ENCODE data around the gene LDB2. TPM values are rescaled to one million over a fixed set of nuclear protein-coding genes. Genes with fewer than 3 reads are reported as not detected.

The LDB2 gene
- total RNA-seq, 1 donor from 2014 or later, result 27.4 TPM

DNA sequence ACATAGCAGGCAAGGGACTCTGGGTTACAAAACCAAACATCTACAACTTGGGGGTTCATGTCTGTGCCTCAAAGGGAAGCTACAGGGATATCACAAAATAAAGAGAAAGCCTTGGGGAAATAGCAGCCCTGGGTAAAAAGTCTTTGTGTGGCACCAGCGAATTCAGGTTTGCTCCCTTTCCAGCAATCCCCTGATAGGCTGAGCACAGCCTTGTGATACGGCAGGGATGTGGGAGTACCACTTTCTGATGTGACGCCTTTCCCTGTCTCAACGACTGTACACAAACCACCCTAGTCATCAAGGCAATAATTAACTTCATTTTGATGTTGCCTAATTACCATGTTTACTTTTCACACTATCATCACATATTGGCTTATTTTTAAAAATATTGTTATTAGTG is 164.9 kb downstream of the LDB2 start:
- DNase-seq (no peak), ATAC-seq (no peak)
- intact Hi-C loops (cut with micrococcal nuclease), result no loop called here

DNA sequence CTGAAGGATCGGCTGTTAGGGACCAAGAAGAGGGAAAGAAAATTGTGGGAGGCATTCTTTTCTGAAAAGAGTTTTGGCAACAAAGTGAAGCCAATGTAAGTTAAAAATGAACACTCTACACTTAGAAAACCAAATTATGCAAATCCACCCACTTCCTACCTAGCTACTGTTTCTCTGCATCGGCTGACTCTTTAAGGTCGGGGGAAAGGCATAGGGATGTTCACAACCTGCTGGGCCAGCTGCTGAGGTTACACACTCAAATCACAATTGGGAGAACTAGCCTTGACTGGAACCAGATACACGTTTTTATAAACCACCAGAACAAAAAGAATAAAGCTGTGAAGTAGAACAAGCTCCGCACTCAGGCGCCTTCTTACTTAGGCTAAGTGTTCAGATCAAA is 165.7 kb downstream of the LDB2 start:
- DNase-seq, result no peak
- no peak for ATAC-seq
- intact Hi-C loops (cut with micrococcal nuclease), result no loop called here

DNA sequence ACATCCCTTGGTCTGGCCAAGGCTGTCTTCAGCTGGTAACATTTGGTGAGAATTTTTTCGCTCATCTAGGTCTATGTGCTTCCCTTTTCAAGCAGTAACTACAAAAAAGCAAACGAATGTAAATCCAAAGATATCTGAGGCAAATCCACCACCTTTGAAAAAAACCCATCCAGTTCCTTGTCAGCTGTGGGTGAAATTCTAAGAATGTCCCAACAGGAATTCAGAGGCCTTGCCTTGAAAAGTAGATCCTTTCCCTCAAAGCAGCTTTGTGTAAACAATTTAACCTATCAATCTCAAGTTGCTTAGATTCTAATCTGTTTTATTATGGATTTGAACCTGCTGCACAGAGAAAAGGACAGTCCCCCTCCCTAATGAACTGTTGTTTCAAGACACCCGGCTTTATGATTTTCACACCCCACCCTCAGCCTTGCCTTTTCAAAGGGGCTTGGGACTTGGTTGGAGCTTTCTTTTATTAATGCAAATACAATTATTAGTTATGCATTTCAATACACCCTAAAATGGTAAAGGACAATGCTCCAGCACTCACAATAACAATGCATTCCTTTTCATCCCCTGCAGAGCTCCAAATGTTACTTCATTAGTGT is 166.6 kb downstream of the LDB2 start:
- DNase-seq, result no peak
- no peak for ATAC-seq
- intact Hi-C loops (cut with micrococcal nuclease), result no loop called here

DNA sequence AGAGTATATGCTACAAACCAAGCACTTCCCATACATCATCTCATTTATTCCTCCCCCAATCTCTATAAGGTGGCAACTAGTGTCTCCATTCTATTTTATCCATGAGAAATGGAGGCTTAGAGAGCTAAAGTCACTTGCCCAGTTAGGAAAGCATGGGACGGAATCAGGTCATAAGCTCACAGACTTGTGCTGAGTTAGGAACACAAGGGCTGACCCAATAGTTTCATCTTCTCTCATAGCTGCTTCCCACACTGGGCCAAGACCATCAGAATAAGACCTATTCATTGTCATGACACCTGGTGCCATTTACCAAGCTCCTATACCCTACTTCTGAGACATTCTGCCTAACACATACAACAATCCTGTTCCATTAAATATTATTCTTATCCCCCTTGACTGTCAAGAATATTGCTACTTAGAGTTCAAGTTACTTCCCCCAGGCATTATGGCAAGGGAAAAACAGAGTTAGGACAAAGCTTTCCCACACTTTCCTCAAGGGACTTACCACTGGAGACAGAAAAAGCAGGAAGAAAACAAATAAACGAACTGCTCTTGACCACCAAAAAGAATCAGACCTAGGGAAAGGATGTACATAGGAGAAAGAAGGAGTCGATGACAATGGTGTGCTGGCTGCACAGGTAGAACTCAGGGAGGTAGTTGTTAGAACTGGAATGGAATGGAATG is 167.8 kb downstream of the LDB2 start:
- DNase-seq (no peak), ATAC-seq (peak; percentile 37)
- intact Hi-C loops (cut with micrococcal nuclease), result no loop called here

DNA sequence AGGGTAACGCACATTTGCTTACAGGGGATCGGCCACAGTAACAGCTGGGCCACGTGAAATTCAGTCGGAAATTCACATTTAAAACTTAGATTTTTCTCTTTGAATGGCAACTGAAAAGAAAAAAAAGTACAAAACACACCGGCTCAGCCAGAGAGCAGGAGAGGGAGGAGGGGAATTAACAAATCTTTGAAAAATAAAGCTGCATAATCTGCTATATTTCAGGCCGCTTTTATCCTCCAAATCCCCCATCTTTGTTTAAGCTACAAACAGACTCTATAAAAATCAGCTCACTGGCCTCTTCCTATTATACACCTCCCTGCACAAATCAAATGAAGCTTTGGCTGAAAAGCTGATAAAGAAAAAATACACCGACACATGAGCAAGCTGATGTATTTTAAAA is 169.1 kb downstream of the LDB2 start:
- no peak for ATAC-seq
- DNase-seq, result no peak
- intact Hi-C loops (cut with micrococcal nuclease), result no loop called here

DNA sequence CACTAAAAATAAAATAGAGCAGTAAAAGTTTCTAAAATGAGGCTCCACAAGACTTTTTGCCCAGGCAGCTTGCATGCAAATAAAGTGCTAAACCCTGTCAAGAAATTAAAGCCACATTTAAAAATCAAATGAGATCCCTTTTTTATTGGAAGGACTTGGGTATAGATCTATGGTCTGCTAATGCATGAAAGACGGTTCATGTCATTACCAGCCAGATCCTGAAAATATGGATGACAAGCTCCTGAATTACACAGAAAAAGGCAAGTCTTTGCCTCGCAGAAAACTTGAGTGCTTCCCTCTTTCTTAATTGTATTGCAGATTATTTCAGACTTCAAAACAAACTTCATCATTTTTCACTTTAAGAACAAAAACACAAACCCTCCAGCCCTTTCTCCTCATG is 169.6 kb downstream of the LDB2 start:
- intact Hi-C loops (cut with micrococcal nuclease), result no loop called here
- DNase-seq (no peak), ATAC-seq (no peak)

DNA sequence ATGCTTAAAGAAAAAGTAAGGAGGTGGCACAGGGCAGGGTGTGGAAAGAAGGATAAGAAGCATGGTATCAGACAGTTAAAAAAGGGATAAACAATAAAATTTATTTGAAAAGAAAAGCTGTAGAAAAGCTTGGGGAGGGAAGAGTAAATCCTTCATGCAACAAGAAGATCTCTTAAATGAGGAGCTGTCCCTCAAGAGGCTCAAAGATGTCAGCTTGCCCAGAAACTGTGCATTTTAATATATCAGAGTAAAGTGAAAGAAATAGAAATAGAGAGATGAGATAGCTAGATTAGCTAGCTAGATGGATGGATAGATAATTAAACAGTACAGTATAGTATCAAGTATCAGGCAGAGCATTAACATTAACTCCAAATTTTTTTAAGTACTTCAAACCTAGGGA is 170.3 kb downstream of the LDB2 start:
- intact Hi-C loops (cut with micrococcal nuclease), result no loop called here
- ATAC-seq (no peak), DNase-seq (no peak)

DNA sequence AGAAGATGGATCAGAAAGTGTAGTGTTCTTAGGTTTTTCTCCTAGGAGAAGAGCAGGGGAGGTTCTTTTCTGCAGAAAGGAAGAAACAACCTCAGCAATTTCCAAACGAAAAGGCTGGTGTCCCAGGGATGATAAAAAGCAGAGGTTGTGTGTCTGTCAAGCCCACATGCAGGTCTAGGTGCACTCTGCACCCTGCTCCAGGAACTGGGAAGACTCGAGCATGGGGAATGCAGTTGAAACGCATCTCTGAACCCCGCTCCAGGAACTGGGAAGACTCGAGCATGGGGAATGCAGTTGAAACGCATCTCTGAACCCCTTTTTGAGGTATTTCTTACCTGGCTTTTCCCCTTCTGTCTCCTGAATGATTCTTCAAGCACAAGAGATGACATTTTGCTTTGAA is 171.2 kb downstream of the LDB2 start:
- ATAC-seq (no peak), DNase-seq (no peak)
- intact Hi-C loops (cut with micrococcal nuclease), result no loop called here

DNA sequence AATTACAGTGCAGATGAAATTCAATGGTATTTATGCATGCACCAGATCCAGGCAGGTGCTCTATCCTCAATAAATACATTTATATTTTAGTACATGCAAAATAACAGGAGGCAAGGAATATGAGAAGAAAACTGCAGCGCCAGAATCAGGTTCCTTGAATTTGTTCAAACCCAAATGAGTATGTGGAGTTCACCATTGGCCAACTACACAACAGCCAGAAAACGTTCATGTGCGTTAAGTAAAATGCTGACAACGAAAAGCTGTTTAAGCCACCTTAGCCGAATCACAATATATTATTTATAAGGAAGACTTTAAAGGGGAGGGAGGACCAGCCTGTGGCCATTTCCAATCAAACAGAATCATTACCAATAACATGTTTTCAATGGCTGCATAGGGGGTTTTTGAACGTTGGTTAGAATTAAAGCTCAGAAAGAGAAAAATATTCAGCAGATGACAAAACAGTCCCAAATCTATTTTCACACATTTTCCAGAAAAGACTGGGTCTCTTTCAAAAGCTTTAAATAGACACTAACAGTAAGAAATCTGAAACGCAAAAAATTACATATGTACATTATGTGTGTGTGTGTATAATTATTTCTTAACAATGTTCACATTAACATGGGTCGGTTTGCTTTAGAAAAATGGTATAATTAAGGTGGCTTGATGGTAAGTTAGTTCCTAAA is 171.9 kb downstream of the LDB2 start:
- DNase-seq (no peak), ATAC-seq (no peak)
- intact Hi-C loops (cut with micrococcal nuclease), result no loop called here

DNA sequence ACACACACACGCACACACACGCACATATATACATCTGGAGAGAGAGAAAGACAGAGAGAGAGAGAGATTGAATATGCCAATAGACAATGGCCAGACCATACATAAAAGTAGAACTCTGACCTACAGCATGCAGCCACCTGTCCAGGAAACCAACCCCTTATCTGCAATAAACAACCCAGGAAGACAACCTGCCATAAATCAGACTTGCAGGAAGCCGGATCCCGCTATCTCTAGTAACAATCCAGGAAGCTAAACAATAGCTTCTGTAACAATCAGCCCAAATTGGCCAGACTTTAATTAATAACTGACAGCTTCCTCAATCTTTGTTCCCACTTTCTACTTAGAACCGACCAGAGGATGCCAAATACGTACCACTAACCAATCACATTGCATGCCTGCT is 173.2 kb downstream of the LDB2 start:
- no peak for DNase-seq
- intact Hi-C loops (cut with micrococcal nuclease), result no loop called here
- ATAC-seq, result no peak

DNA sequence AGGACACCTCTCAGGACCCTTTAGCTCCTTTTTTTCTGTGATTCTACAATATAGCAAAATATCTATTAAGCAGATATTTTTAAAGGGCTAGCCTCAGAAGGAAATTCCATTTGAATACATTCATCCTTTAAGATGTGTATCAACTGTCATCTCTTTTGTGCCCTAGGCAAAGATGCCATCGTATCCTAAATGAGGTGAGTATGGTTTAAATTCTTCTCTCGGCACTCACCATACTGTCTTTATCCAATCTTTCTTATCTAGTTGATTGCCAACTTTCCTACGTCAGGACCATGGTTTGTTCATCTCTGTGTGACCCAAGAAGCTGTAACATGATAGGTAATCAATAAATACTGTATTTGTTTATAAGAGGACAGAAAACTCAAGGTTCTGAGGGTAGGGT is 176.0 kb downstream of the LDB2 start:
- no peak for ATAC-seq
- intact Hi-C loops (cut with micrococcal nuclease), result no loop called here
- no peak for DNase-seq

DNA sequence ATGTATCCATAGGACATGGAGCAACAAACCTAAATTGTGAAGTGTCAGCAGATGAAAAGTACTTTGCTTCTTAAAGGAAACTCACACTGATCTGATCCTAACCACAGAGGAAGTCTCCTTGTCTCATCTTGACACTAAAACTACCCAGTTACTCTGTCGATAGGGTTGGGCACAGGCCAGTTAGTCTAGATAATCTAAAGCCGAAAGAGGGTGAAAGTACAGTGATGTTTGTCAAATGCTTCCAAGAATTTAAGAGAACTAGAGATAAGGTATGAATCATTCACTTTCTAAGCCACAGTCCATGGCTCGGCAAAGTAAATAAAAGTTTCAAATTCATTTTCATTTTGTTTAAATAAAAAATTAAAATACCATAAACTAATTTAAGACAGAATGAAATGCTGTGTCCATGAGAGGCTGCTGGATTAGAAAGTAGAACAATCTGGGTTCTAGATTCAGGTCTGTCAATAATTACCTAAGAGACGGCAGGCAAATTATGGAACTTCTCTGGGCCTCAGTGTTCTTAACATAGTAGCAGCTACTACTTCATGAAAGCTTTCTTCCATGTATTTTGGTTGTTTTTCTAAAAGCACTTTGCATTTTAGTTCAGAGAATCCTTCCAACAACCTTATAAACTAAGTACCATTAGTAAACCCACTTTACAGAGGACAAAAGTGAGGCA is 176.7 kb downstream of the LDB2 start:
- DNase-seq, result no peak

DNA sequence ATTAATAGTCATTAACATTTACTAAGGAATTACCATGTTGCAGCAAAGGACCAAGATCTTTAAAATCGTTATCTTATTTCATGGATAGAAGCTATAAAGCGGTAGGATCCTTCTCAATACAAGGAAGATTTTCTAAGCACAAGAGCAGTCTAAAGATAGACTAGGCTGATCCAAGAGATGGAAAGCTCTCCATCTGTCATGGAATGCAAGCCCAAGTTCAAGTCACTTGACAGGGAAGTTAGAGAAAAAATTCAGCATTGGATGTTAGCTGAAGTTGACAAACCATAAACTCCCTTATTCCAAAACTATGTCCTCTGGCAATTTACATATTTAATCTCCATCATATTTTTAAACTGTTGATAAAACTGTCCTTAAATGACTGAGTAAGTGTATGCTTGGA is 177.7 kb downstream of the LDB2 start:
- DNase-seq (no peak), ATAC-seq (no peak)
- intact Hi-C loops (cut with micrococcal nuclease), result no loop called here

More for the DNA sequence above, 176.7 kb downstream of the LDB2 start:
- intact Hi-C loops (cut with micrococcal nuclease), result no loop called here
- ATAC-seq, result peak; percentile 60

DNA sequence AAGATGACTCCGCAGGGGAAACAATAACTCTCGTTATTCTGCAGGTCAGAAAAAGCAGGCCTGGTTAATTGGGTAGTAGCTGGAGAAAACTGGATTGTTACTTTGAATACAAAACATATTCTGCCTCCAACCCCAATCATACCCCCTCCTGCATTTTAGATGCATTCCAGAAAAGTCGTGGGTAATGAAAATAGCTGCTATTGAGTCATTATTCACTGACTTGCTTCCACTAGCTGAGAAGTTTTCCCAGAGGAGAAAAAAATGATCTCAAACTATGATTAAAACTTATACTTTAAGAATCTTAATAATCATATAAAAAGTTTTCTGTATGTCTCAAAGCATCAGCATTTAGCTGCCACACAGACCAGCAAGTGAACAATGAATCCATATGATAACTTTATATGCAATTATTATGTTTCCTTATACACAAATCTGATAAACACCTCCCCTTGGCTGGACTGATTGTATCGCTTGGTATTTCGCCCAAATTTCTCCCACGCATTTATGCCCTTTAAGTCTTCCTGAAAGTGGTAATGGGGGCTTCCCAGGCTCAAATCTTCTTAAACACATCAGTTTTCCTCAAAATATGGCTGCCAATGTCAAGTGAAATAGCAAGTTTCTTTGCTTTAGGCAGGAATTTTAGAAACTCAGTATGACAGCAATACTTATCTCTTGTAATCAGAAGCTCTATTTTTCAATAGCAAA is 181.0 kb downstream of the LDB2 start:
- intact Hi-C loops (cut with micrococcal nuclease), result no loop called here
- ATAC-seq (no peak), DNase-seq (no peak)

DNA sequence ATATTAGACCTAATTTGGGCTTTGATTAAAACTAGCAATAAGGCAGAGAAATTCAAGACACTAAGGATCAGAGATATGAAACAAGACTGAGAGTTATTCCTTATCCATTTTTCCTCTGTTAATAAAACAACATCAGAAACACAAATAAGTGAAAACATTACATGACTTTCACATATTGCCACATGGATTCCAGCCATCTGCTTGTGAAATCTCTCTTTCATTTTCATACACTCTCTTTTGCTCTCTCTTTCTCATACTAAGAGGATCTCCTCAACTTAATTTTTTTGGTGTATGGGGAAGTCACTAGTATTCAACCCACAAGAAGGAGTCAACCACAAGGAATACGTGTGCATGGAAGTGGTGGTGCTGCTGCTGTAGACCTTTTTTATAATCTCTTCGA is 183.0 kb downstream of the LDB2 start:
- intact Hi-C loops (cut with micrococcal nuclease), result no loop called here
- DNase-seq (no peak), ATAC-seq (no peak)

DNA sequence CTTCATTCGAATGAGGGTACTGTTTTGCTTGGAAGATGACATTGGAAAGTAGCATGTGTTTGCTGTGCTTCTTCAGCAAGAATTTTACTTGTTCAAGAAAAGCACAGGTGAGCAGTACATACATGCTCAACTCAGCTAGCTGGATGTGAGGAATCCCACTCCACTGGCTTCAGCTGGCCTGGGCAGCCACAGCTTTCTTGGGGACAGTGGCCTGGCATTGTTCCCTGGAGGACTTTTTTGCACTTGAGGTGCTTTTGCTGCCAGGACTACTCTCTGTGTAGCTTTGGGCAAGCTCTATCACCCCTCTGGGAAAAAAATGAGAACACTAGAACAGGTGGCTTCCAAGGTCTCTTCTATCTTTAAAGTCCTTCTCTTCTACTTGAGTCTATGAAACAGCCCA is 184.3 kb downstream of the LDB2 start:
- no peak for ATAC-seq
- intact Hi-C loops (cut with micrococcal nuclease), result no loop called here
- no peak for DNase-seq

DNA sequence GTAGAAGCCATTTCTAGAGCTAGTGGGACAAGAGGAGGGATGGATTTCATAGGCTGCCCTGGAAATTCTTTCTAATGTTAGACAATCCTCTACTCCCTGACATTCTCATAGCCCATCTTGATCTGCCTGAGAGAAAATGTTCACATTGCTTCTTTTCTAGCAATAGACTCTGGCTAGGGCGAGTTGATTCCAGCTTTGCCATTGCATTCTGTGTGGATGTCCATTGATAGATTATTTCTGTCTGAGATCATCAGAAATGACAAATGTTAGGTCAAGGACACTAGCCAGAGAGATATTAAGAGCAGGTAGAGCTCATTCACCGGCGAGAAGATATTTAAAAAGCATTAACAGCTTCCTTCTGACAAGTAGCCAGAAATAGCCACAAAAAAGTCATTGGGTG is 184.7 kb downstream of the LDB2 start:
- no peak for DNase-seq
- intact Hi-C loops (cut with micrococcal nuclease), result no loop called here
- ATAC-seq, result no peak

DNA sequence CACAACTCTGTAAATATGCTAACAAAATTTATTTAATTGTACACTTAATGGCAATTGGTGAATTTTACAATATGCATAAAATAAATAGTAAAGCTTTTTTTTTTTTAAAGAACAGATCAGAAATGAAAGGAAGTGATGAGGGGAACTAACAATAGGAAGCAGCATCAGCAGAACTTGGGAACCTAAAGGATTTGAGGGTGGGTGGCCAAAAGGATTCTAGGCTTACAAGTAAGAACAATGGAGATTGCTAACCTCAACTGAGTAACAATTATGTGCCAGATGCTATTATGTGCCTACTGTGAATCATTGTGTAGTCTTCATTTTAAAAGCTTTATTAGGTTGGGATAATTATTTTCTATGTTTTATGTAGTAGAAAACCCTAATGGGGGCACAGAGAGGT is 185.2 kb downstream of the LDB2 start:
- intact Hi-C loops (cut with micrococcal nuclease), result no loop called here
- DNase-seq (no peak), ATAC-seq (no peak)

DNA sequence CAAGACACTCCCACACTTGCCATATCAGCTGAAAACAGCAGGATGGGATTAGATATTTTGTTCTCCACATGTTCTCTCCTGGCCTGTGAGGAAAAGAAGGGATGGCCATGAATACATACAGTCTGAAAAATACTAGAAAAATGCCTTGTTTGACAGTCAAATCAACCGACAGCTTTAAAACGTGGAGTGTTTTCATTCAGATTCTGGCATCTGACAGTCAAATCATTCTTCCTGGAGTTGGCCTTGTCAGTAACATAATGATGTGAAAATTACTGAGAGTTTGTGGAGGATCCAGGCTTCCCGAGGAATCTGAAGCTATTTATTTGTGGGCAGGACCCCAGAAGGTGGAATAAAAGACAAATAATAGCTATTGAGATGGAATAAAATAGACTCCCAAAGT is 188.2 kb downstream of the LDB2 start:
- intact Hi-C loops (cut with micrococcal nuclease), result no loop called here
- ATAC-seq (no peak), DNase-seq (no peak)

DNA sequence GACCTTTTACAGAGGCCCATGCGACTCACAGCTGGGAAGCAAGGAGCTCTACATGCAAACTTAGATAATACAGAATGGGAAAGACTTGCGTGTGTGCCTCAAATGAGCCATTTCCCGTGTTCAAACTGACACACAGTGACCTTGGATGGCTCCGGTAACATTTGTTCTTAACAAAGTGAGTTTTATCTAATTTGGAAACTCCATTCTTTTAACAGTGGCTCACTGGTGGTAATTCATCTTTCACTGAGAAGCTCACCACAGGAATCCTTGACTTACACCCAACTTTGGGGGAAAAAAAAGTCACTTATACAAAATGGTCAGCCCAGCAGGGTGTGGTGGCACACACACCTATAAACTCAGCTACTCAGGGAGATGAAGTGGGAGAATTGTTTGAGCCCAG is 190.6 kb downstream of the LDB2 start:
- no peak for DNase-seq
- no peak for ATAC-seq
- intact Hi-C loops (cut with micrococcal nuclease), result no loop called here

All from left ventricle myocardium superior (tissue), 1 donor.